HK-2 (cell line): ENCODE measurements around the gene PARD3.

Experiments
- DNase-seq: peaks from one replicate; pipeline ENCODE4 v3.0.0-alpha.2; 2018; ENCODE audit not compliant: unreplicated experiment

Gene PARD3

DNA sequence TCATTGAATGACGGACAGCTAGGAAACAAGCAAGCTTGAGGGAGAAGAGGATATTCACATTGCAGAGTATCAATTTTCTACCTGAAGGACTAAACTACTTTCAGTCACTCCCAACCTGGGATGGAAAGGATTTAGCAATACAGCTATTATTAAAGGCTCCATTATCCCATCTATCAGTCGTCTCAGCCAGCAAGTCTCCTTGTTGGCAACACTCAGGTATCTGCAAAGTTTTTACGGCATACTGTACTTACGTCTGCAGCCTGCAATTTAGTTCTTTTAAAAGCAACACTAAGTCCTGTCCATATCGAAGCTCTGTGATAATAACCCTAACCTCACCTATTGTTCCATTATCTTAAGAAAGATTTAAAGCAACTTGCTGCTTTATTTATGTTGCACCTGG is 689.4 kb downstream of the PARD3 start:
- no peak for DNase-seq

DNA sequence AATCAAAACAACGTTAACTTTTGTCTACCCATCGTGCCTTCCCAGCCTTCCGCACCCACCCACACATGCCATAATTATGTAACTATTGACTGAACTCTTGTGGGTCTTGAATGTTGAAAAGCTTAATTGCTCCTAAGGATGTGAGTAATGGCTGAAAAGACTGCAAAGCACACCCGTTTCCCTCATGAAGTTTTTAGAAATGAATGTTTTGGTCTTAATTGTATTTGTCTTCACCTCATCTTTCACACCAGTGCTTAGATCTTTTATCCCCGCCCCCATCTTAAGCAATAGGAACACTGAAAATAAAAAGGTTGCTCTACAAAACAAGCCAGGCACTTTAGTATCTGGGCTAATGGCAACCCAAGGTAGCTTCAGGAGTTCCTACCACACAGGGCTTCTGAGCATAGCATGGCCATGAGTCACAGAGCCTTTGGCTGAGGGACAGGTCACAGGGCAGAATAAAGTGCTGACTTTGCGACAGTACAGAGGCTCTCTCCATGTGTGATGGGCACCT is 690.5 kb downstream of the PARD3 start:
- DNase-seq: peak; percentile 65

DNA sequence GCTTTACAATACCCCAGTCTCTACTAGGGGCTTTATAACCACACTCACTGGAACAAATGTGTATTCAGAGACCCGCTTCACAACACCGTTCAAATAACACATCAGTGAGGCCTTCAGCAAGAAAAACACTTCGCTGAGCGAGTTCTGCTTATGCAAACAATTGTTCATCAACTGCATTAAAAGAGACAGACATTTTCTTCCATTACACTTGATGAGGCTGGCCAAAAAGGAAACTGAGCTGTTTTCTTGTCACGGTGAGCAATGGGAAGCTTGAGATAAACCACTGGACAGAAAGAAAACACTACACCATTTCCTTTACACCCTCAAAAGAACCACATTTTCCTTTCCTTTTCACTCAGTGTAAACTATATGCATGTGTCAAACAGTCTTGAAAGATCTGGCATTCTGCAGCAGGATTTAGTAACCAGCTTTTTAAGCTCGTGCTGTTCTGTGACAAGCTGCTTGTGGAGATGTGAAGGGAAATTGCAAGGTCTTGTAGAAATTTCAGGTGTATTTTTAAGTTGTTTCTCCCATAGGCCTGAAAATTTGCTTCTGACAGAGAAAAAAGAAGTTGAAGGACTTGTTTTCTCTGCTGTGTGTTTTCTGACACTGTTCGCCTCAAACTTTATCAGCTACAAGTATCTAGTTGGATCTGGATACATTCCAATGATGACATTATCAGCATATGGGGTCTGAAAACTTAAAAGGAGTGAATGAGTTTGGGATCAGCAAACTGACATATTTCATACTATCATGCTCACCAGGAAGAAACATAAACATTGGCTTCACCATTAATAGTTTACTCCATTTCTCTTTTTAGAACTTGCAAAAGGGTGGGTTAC is 693.1 kb downstream of the PARD3 start:
- DNase-seq: no peak

DNA sequence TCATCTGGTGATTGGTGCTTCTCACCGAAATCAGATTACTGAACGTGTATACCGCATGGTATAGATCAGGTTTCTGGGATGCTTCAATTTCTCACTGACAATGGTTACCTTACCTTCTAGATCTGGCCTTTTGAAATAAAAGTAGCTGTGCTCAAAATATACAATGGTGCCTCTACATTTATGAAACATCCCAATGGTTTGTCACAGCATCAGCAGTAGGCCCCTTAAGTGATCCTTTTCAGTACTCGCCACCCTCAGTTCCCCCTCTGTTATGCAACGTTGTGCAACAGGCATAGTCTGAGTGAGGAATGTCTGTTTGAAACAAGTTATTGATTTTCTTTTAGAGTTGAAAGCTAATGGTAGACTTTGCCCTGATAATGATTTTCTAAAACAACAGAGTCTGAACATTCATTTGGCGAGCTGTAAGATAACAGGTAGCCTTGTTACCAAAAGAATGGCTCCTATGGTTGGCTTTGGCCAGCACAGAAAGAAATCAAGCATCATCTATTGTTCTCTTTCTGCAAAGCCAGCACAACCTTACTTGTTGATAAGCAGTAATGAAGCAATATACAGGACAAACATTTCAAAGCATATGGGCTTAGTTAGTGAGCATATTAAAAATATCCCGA is 693.9 kb downstream of the PARD3 start:
- DNase-seq: no peak

DNA sequence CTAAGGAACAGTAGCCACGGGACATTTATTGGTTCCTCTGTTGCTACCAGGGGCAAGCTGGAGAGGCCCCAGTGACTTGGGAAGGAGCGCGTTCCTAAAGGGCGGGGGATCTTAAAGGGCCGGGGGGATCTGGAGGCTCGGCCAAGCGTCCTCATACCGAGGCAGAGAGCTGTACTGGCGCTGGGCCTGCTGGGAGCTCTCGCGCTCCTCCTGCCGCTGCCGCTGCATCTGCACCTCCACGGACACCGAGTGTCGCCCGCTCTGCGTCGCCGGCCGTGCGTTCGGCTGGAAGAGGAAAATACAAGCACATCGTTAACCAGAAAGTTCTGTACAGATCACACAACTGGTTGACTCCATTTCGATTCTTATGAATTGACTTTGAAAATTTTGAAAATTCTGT is 695.6 kb downstream of the PARD3 start:
- DNase-seq: no peak

- DNase-seq: no peak
Observed at GRCh38 chr10:34116681-34117271, 698.3 kb downstream of the PARD3 start.

DNA sequence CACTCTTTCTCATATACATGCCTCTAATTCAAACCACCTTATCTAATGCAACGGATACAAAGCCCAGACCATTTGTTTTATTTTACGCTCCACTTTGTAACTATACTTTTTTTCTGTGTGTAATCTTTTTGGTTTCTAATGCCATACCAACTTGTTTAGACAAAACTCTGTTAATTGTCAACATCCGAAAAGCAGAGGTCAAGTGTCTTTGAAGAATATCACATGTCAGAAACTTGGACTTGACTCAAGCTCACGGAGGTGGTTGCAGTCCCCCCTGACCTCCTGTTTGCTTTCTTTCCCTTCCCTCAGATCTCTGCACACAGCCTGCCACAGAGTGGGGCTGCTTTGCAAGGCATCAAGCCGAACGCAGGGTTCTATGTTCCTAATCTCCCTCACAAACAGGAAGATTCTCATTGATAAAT is 698.9 kb downstream of the PARD3 start:
- no peak for DNase-seq

DNA sequence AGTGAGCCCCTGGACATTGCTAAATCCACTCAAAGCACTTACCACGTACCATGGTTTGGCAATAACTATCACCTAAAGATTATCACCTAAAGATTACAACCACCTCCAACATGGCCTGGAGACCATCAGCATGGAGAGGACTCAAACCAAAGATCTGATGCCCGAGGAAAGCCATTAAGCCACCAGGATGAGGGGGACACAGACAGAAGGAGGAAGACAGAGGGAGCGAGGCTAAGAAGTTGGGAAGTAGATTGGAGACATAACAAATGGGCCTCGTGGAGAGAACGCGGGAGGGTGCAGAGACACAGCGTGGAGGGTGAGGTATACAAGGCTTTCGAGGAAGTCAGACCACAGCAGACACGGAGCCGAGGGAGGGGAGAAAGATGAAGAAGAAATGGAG is 700.2 kb downstream of the PARD3 start:
- DNase-seq: no peak

GRCh38 chr10:34113504-34114225 is 701.4 kb downstream of the PARD3 start:
- DNase-seq: no peak

DNA sequence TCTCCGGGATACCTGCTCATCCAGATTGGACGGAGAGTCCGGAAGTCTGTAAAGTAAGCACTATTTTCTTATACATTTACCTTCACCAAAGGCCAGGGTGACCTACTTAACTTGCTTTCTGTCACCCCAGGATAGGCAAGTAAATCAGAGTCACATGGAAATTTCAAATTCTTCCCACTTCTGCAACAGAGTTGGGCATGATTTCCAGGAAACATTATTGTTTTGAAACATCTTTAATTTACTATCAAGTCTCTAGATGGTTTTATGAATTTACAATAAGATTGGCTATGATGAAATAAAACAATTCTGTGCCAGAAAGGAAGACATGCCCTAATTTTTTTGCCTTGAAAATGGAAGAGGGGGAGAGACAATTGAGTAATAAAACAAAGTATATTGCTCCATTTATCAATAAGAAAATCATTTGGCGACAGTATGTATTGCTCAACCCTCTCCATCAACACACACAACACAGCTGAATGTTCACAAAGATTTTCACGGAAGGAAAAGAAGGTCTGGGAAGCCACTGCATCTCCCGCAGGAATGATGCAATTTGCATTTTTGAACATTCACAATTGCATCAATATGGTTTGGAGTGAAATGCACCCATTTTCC is 702.8 kb downstream of the PARD3 start:
- no peak for DNase-seq

- no peak for DNase-seq
Observed at GRCh38 chr10:34111179-34111578, 703.9 kb downstream of the PARD3 start.

DNA sequence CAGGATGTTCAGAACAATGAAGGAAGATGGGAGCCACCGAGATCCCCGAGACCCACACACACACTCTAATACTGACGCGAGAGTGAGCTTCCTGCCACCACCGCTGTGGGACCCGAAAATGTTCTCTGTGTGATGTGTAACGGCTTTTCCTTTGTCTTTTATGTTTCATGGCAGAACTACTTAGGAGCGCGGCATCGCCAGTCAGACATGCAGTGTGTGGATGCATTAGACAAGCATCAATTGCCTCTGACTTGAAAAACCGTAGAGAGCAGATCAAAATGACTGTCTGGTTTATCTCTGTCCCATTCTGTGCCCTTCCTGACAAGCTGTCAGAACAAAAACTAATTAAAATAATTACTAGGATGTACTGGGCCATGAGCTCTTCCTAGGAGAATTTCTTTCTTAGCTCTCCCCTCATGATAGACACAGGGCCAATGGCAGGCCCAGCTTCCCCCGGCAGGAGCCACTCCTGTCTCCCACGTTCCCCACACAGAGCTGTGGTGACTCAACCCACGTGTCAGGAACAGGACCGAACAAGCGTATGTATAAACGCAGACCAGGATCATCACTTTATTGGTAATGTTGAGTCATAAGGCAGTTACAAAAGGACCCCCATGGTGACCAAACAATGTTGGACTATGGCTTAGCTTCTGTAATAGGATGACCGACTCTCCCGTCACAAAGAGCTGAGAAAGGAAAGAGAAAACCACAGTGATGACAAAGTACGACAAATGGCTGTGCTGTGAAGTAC is 705.0 kb downstream of the PARD3 start:
- DNase-seq: no peak

DNA sequence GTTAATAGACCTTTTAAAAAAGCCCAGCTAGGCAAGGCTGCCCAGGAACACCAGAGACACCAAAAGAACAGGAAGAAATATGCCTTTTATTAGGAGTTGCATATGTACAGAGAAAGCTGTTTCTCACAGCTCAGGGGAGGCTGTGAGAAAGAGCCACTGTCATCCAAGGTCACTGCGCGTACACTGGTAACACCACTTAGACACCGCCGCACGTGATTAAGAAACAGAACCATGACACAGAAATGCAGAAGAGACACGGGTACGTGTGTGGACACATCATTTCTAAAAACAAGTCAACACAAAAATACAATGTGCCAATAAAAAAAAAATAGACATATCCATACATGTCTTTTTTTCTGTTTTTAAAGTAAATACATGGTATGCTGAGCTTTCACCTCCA is 705.6 kb downstream of the PARD3 start:
- no peak for DNase-seq

GRCh38 chr10:34107626-34108516 is 707.2 kb downstream of the PARD3 start:
- no peak for DNase-seq

DNA sequence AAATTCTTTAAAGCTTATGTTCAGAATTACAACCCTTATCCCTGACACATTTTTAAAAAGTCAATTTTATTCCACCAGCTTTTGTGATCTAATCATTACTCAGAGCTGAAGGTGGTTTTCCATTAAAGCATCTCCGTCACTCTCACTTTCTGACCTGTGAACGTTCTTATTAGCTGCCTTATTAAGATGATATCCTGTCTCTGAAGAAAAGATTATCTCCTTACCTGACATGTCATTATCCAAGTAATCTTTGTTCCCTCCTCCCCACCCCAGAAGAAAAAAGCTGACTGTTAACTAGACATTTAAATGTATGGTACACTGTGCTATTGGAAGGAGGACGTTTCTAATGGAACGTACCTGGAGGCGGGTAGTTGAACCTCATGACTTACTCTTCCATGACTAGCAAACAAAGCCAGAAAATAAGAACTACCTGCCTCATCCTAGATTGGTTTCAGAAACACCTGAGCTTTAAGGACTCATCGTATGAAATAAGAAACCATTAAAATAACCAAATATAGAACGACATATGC is 708.7 kb downstream of the PARD3 start:
- DNase-seq: no peak

GRCh38 chr10:34104829-34105572 is 710.1 kb downstream of the PARD3 start:
- DNase-seq: no peak

- no peak for DNase-seq
Observed at GRCh38 chr10:34102893-34103506, 712.1 kb downstream of the PARD3 start.

GRCh38 chr10:34102237-34102673 is 712.8 kb downstream of the PARD3 start:
- no peak for DNase-seq
